GM12865 (cell line): ENCODE data around the gene GALNT10.

Experiments used
- DNase-seq: peaks from one replicate; pipeline ENCODE4 v3.0.0; 2010; ENCODE audit warnings: low read depth
- H3K4me3 ChIP-seq: 2 replicates; pipeline ENCODE4 v1.5.1; 2011; ENCODE audit warnings: mild to moderate bottlenecking, low read depth, low read length, control low read depth
- TF ChIP-seq, protein P1 (sequence below): IDR thresholded peaks from 2 replicates; pipeline ENCODE4 v1.5.1; 2011; ENCODE audit warnings: low read length, control low read depth, low read depth, inconsistent platforms; ENCODE audit not compliant: insufficient read depth; ENCODE audit errors: missing control alignments

Gene GALNT10

DNA sequence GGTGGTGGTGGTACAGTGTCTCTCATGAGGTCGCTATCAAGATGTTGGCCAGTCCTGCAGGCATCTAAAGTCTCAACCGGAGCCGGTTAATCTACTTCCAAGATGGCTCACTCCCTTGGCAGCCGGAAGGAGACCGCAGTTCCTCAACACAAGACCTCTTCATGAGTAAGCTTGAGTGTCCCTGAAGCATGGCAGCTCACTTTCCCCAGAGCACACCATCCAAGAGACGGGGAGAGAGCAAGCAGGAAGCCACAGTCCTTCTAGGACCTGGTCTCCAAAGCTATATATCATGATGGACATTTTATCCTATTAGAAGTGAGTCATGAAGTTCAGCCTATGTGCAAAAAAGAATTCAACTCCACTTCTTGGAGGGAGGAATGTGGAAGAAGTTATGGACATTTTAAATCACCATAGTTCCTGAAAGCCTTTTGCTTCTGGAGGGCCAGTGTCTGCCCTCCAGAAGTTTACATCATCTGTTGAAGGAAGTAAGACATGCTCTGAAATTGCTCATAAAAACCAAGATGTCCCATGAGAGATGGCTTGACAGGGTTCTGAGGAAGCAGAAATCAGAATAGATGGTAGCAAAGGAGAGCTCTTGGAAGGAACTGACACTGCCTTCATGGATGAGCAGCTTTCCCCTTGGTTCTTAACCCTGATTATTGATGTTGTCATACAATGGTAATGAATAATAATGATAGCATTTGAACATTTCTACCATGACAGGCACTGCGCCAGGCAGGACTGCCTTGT, 21.3 kb downstream of the GALNT10 start:
- no peak overlapping the region for H3K4me3 ChIP-seq
- TF ChIP-seq, protein P1, sequence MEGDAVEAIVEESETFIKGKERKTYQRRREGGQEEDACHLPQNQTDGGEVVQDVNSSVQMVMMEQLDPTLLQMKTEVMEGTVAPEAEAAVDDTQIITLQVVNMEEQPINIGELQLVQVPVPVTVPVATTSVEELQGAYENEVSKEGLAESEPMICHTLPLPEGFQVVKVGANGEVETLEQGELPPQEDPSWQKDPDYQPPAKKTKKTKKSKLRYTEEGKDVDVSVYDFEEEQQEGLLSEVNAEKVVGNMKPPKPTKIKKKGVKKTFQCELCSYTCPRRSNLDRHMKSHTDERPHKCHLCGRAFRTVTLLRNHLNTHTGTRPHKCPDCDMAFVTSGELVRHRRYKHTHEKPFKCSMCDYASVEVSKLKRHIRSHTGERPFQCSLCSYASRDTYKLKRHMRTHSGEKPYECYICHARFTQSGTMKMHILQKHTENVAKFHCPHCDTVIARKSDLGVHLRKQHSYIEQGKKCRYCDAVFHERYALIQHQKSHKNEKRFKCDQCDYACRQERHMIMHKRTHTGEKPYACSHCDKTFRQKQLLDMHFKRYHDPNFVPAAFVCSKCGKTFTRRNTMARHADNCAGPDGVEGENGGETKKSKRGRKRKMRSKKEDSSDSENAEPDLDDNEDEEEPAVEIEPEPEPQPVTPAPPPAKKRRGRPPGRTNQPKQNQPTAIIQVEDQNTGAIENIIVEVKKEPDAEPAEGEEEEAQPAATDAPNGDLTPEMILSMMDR: no peak
- DNase-seq: no peak

GRCh38 chr5:154213592-154213991, 23.1 kb downstream of the GALNT10 start:
- no peak overlapping the region for H3K4me3 ChIP-seq
- TF ChIP-seq, protein P1: no peak
- DNase-seq: no peak

- TF ChIP-seq, protein P1: no peak
- peak; percentile 55 for DNase-seq
- no peak overlapping the region for H3K4me3 ChIP-seq
These were observed 24.0 kb downstream of the GALNT10 start for GRCh38 chr5:154214371-154215106.

DNA sequence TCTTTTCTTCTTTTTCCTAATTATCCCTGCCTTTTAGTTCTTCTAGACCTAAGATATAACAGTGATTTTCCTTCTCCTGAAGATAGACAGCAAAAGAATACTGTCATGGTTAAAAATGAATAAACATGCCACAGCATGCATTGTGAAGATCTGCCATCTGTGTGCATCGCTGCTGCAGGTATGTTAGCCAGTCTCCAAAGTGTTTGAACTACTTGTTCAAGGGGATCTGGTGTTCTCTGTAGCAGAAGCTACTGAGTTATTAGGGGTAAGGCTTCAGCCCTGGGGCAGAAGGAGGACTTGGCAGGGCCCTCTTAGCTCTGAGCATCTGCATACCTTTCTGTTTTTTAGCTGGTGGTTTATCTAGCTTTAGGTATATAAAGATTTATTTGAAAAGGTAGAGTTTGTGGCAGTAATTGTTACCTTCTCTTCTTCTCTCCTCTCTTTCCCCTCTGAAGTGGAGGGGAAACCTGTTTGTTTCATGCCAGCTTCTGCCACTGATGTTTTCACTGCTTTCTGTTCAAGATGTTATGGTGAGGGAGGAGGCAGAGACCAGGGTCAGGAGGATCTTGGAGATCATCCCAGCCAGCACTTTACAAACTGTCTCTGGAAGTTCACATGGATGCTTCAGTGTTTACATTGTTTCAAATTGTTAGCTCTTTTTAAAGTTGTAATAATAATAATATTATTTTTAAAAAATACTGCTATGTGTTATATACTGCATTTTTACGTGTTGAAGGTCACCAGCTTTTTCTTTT, 25.2 kb downstream of the GALNT10 start:
- no peak overlapping the region for H3K4me3 ChIP-seq
- DNase-seq: no peak
- TF ChIP-seq, protein P1: no peak

DNA sequence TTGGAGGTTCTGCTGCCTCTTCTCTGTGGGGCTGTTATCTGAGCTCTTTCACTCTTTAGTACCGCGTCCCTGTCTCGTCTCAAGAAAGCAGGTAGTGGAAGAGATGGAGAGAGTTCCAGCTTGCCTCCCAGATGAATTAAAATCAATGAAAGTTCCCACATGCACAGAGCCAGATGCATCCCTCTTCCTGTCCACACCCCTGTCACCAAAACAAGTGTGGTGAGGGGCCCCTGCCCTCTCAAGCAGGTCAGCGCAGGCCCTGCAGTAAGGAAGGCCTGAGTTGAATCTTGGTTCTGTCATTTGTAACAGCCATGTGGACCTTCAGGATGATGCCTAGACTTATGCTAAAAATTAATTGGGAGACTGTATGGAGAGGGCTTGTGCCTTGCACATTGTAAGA, 26.9 kb downstream of the GALNT10 start:
- TF ChIP-seq, protein P1: no peak
- H3K4me3 ChIP-seq: no peak overlapping the region
- DNase-seq: no peak

- TF ChIP-seq, protein P1: no peak
- H3K4me3 ChIP-seq: no peak overlapping the region
- DNase-seq: no peak
These were observed 28.3 kb downstream of the GALNT10 start for GRCh38 chr5:154218786-154219185.
